SK-N-MC (cell line): Measurements from ENCODE around the gene UPF1.

Experiments used
- DNase-seq: peaks from one replicate; pipeline ENCODE4 v3.0.0-alpha.2; 2011; ENCODE audit warnings: low read depth, low spot score
- H3K27ac ChIP-seq: fragments of 200-600 bp; sonication (generic); 2 replicates; pipeline ENCODE4 v1.5.1; 2016; ENCODE audit warnings: mixed run types
- H3K36me3 ChIP-seq: fragments of 200-600 bp; sonication (generic); 2 replicates; pipeline ENCODE4 v1.6.1; 2017; ENCODE audit warnings: antibody characterized with exemption, low read length, mixed read lengths; ENCODE audit not compliant: insufficient read depth
- H3K4me3 ChIP-seq: fragments of 200-600 bp; sonication (generic); 2 replicates; pipeline ENCODE4 v1.5.1; 2016
- H3K9ac ChIP-seq: fragments of 200-600 bp; sonication (generic); 2 replicates; pipeline ENCODE4 v1.8.0; 2017; ENCODE audit warnings: mixed run types, mixed read lengths; ENCODE audit not compliant: insufficient read length
- H3K9me3 ChIP-seq: fragments of 200-600 bp; sonication (generic); 2 replicates; pipeline ENCODE4 v1.6.1; 2017; ENCODE audit warnings: low read depth, mild to moderate bottlenecking, antibody characterized with exemption, low read length, moderate library complexity, mixed read lengths
- EZH2 ChIP-seq: fragments of 200-600 bp; sonication (generic); IDR thresholded peaks from one replicate; pipeline ENCODE4 v1.6.1; 2017; ENCODE audit warnings: antibody characterized with exemption
- FOXP2 ChIP-seq: optimal IDR thresholded peaks from 2 replicates; pipeline ENCODE3; 2011; ENCODE audit warnings: mild to moderate bottlenecking, moderate library complexity; ENCODE audit not compliant: insufficient read depth; ENCODE audit errors: extremely low read length, control extremely low read depth
- POLR2AphosphoS5 ChIP-seq: IDR thresholded peaks from 2 replicates; pipeline ENCODE4 v1.6.1; 2012; ENCODE audit warnings: mild to moderate bottlenecking, low read depth, low read length, borderline replicate concordance

The UPF1 gene

GRCh38 chr19:18796239-18796638, 35.5 kb upstream of the UPF1 start:
- Histone ChIP-seq H3K4me3 (no peak overlapping the region), H3K9me3 (no peaks in the 10 kb centered on the region), H3K9ac (no peak overlapping the region), H3K27ac (no peak overlapping the region), H3K36me3 (no peaks in the 10 kb centered on the region)
- TF ChIP-seq POLR2AphosphoS5 (no peak), FOXP2 (no peak), EZH2 (no peak)
- DNase-seq, result no peak

- Histone ChIP-seq H3K9me3 (no peaks in the 10 kb centered on the region), H3K36me3 (no peaks in the 10 kb centered on the region), H3K9ac (no peak overlapping the region), H3K4me3 (no peak overlapping the region), H3K27ac (no peak overlapping the region)
- no peak for DNase-seq
- TF ChIP-seq EZH2 (no peak), FOXP2 (no peak), POLR2AphosphoS5 (no peak)
These were observed 33.1 kb upstream of the UPF1 start for GRCh38 chr19:18798384-18799352.

GRCh38 chr19:18799389-18799970, 32.3 kb upstream of the UPF1 start:
- H3K9ac ChIP-seq, result no peak overlapping the region
- TF ChIP-seq FOXP2 (no peak), POLR2AphosphoS5 (no peak), EZH2 (no peak)
- no peaks in the 10 kb centered on the region for H3K9me3 ChIP-seq
- H3K36me3 ChIP-seq, result no peaks in the 10 kb centered on the region
- no peak for DNase-seq
- no peak overlapping the region for H3K4me3 ChIP-seq
- H3K27ac ChIP-seq, result no peak overlapping the region

- H3K36me3 ChIP-seq, result no peaks in the 10 kb centered on the region
- no peak overlapping the region for H3K9ac ChIP-seq
- no peak for TF ChIP-seq EZH2
- TF ChIP-seq FOXP2, result no peak
- TF ChIP-seq POLR2AphosphoS5, result no peak
- DNase-seq, result no peak
- no peaks in the 10 kb centered on the region for H3K9me3 ChIP-seq
- no peak overlapping the region for H3K4me3 ChIP-seq
- no peak overlapping the region for H3K27ac ChIP-seq
These were observed 31.7 kb upstream of the UPF1 start for GRCh38 chr19:18800079-18800478.

GRCh38 chr19:18800636-18801035, 31.1 kb upstream of the UPF1 start:
- H3K36me3 ChIP-seq, result no peaks in the 10 kb centered on the region
- H3K4me3 ChIP-seq, result no peak overlapping the region
- H3K27ac ChIP-seq, result no peak overlapping the region
- no peak for DNase-seq
- TF ChIP-seq EZH2 (no peak), POLR2AphosphoS5 (no peak), FOXP2 (no peak)
- no peak overlapping the region for H3K9ac ChIP-seq
- no peaks in the 10 kb centered on the region for H3K9me3 ChIP-seq

DNA sequence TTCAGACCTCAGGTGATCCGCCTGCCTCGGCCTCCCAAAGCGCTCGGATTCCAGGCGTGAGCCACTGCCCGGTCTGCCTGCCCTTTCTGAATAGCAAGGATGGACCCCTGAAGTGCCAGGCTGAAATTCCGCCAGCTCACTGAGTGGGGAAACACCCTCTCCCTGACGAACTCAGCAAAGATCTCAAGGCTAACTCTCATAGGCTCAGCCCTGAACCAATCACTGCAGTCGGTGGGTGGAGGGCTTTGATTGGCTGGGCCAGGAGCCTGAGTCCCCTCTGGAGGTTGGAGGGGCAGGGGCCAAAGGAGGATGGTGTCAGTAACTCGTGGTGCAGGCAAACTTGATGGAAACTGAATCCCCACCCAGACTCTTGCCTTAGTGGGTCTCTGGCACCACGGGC, 29.4 kb upstream of the UPF1 start:
- no peak overlapping the region for H3K4me3 ChIP-seq

DNA sequence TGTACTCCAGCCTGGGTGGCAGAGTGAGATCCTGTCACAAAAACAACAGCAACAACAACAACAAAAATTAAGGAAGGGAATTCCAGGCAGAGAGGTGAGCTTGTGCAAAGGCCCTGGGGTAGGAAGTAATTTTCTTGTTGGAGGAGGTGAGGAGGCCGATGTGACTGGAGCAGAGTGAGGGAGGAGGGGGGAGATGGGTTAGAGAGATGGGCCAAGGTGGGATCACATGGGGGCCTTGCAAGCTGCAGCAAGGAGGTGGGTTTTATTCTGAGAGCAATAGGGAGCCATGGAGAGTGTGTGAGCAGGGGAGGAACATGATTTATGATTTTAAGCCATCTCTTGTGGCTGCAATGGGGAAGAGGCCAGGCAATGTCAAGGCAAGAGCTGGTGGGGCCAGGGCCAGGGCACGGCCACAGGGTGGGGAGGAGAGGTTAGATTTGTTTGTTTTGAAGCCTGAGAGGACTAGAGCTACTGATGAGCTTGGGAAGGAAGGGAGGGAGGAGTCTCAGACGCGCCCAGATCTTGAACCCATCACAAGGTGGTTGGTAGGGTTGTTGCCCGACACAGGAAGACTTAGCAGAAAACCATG, 28.1 kb upstream of the UPF1 start:
- H3K4me3 ChIP-seq, result no peak overlapping the region
- DNase-seq, result no peak
- no peaks in the 10 kb centered on the region for H3K36me3 ChIP-seq
- no peak overlapping the region for H3K27ac ChIP-seq
- TF ChIP-seq FOXP2 (no peak), POLR2AphosphoS5 (no peak), EZH2 (no peak)
- no peak overlapping the region for H3K9ac ChIP-seq
- no peaks in the 10 kb centered on the region for H3K9me3 ChIP-seq

More for the DNA sequence above, 29.4 kb upstream of the UPF1 start:
- Histone ChIP-seq H3K9ac (no peak overlapping the region), H3K27ac (no peak overlapping the region), H3K36me3 (no peaks in the 10 kb centered on the region), H3K9me3 (no peaks in the 10 kb centered on the region)
- no peak for DNase-seq
- TF ChIP-seq EZH2 (no peak), POLR2AphosphoS5 (no peak), FOXP2 (no peak)

DNA sequence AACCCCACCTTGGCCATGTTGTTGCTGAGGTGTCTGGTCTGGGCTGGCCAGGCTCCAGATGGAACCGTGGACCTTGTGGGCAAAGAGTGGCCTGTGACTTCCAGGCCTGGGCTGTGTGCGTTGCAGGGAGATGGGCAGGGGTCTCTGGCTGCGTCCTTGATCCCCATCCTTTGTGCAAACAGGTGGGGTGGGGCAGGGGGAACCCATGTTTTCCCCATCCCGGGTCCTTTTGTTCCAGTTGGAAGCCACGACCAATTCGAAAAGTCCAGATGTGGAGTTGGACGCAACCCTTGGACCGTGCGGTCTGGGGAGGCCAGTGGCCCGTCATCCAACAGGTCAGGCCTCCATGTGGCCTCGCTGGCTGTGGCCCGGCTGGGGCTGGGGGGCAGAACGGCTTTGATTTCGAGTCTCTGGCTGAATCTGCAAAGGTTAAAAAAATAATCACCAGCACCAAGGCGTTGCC, 27.6 kb upstream of the UPF1 start:
- no peak overlapping the region for H3K27ac ChIP-seq
- no peaks in the 10 kb centered on the region for H3K9me3 ChIP-seq
- TF ChIP-seq EZH2 (no peak), POLR2AphosphoS5 (no peak), FOXP2 (no peak)
- no peaks in the 10 kb centered on the region for H3K36me3 ChIP-seq
- H3K9ac ChIP-seq, result no peak overlapping the region
- H3K4me3 ChIP-seq, result no peak overlapping the region
- no peak for DNase-seq
